Activated CD4-positive, alpha-beta T cell treated with anti-CD3 and anti-CD28 coated beads, Interleukin-2, Interleukin-4, amounts not matched to agents 100 ng/mL and 50 ng/mL, durations not matched to agents 16 hours and 8 hours (primary cell): ENCODE data around the gene SMG7.
A peak's percentile ranks its signal among the peaks of the same experiment; 100 is the strongest.

Experiments
- DNase-seq: peaks from one replicate; pipeline ENCODE4 v3.0.0-alpha.2; 2020; ENCODE audit warnings: low spot score

Gene SMG7

GRCh38 chr1:183467687-183468086, 4.6 kb upstream of the SMG7 start:
- DNase-seq = no peak

- peak; percentile 90 for DNase-seq
These were observed 1.9 kb upstream of the SMG7 start for GRCh38 chr1:183470147-183470960.

GRCh38 chr1:183470961-183471742, 1.1 kb upstream of the SMG7 start:
- peak; percentile 67 for DNase-seq

GRCh38 chr1:183471743-183472487, 384 bp upstream of the SMG7 start:
- peak; percentile 96 for DNase-seq

GRCh38 chr1:183473217-183473536, 878 bp downstream of the SMG7 start:
- DNase-seq = no peak

- DNase-seq = no peak
These were observed 3.8 kb downstream of the SMG7 start for GRCh38 chr1:183476081-183476480.

- DNase-seq = peak; percentile 58
These were observed 5.9 kb downstream of the SMG7 start for GRCh38 chr1:183477986-183478781.

- DNase-seq = no peak
These were observed 8.7 kb downstream of the SMG7 start for GRCh38 chr1:183480971-183481441.

GRCh38 chr1:183483224-183483623, 10.9 kb downstream of the SMG7 start:
- no peak for DNase-seq

GRCh38 chr1:183484254-183484653, 12.0 kb downstream of the SMG7 start:
- no peak for DNase-seq

- DNase-seq = no peak
These were observed 12.6 kb downstream of the SMG7 start for GRCh38 chr1:183484851-183485250.

GRCh38 chr1:183487674-183488442, 15.6 kb downstream of the SMG7 start:
- no peak for DNase-seq

GRCh38 chr1:183490932-183491331, 18.6 kb downstream of the SMG7 start:
- DNase-seq = no peak

GRCh38 chr1:183493540-183494245, 21.4 kb downstream of the SMG7 start:
- DNase-seq = no peak

- no peak for DNase-seq
These were observed 23.1 kb downstream of the SMG7 start for GRCh38 chr1:183495420-183495819.

- DNase-seq = no peak
These were observed 24.9 kb downstream of the SMG7 start for GRCh38 chr1:183497218-183497617.

- no peak for DNase-seq
These were observed 26.2 kb downstream of the SMG7 start for GRCh38 chr1:183498342-183498991.

- DNase-seq = no peak
These were observed 33.3 kb downstream of the SMG7 start for GRCh38 chr1:183505454-183506089.

- no peak for DNase-seq
These were observed 34.3 kb downstream of the SMG7 start for GRCh38 chr1:183506561-183506960.
